PFSK-1 (cell line): ENCODE measurements around the gene TPMT.

ENCODE experiments used
- FOXP2 ChIP-seq: optimal IDR thresholded peaks from 2 replicates; pipeline ENCODE3; 2011; ENCODE audit warnings: borderline replicate concordance, control low read depth, inconsistent platforms; ENCODE audit not compliant: insufficient read depth; ENCODE audit errors: extremely low read length, extremely low read depth
- POLR2AphosphoS5 ChIP-seq: IDR thresholded peaks from 2 replicates; pipeline ENCODE4 v1.6.1; 2012; ENCODE audit warnings: low read depth, mild to moderate bottlenecking, control low read depth, low read length, moderate library complexity
- REST ChIP-seq, 2 experiments: IDR thresholded peaks; 2 replicates each; pipeline versions ENCODE4 v1.6.1 to v1.8.0; 2011 to 2012; ENCODE audit warnings: low read depth in 2 of 2, low read length in 2 of 2, control low read depth in 1 of 2, inconsistent platforms in 1 of 2, mild to moderate bottlenecking in 1 of 2, moderate library complexity in 1 of 2; ENCODE audit not compliant: insufficient read depth in 1 of 2
- SIN3A ChIP-seq: IDR thresholded peaks from 2 replicates; pipeline ENCODE4 v1.6.1; 2012; ENCODE audit warnings: mild to moderate bottlenecking, low read length, moderate library complexity, borderline replicate concordance; ENCODE audit not compliant: insufficient read depth
- TAF1 ChIP-seq: IDR thresholded peaks from 2 replicates; pipeline ENCODE4 v1.6.1; 2012; ENCODE audit warnings: low read length, control low read depth, borderline replicate concordance; ENCODE audit not compliant: insufficient read depth

The TPMT gene

GRCh38 chr6:18135171-18135570 lies 19.7 kb downstream of the TPMT start:
- TF ChIP-seq SIN3A (no peak), FOXP2 (no peak), TAF1 (no peak), POLR2AphosphoS5 (no peak), REST (IDR thresholded peaks at IDR 0.05; ENCODE audit: insufficient read depth in 1 of 2, low read depth in 2 of 2, low read length in 2 of 2) (no peak)

GRCh38 chr6:18132346-18132745 lies 22.5 kb downstream of the TPMT start:
- no peak for TF ChIP-seq POLR2AphosphoS5
- no peak for TF ChIP-seq SIN3A
- TF ChIP-seq FOXP2, result no peak
- no peak for TF ChIP-seq REST (IDR thresholded peaks at IDR 0.05; ENCODE audit: insufficient read depth in 1 of 2, low read depth in 2 of 2, low read length in 2 of 2)
- TF ChIP-seq TAF1, result no peak

GRCh38 chr6:18126121-18126520 lies 28.8 kb downstream of the TPMT start:
- TF ChIP-seq FOXP2, result no peak
- TF ChIP-seq POLR2AphosphoS5, result no peak
- no peak for TF ChIP-seq REST (IDR thresholded peaks at IDR 0.05; ENCODE audit: insufficient read depth in 1 of 2, low read depth in 2 of 2, low read length in 2 of 2)
- no peak for TF ChIP-seq TAF1
- no peak for TF ChIP-seq SIN3A

- TF ChIP-seq TAF1, result no peak
- no peak for TF ChIP-seq FOXP2
- TF ChIP-seq REST (IDR thresholded peaks at IDR 0.05; ENCODE audit: insufficient read depth in 1 of 2, low read depth in 2 of 2, low read length in 2 of 2), result no peak
- TF ChIP-seq POLR2AphosphoS5, result no peak
- TF ChIP-seq SIN3A, result no peak
Measured at GRCh38 chr6:18122128-18123093, 32.5 kb downstream of the TPMT start, which contains the start of gene NHLRC1. TSS of gene NHLRC1 (minus strand) at chr6:18122677. CDS start at chr6:18122606, 71 bp downstream.
